ENCODE measurements around the gene ADORA1.

- TF ChIP-seq POLR2AphosphoS5 (IDR thresholded peaks at IDR 0.05; ENCODE audit: low read depth, low read length) (no peak), TAF1 (IDR thresholded peaks at IDR 0.05; ENCODE audit: borderline replicate concordance, low read depth, low read length) (no peak)
Measured at GRCh38 chr1:203100516-203100869, 27.0 kb upstream of the ADORA1 start.
